Breast epithelium (tissue), 4 donors: Measurements from ENCODE around the gene TRIM58. TPM values are rescaled to one million over a fixed set of nuclear protein-coding genes. Genes with fewer than 3 reads are reported as not detected.

Experiments used
- DNase-seq, 2 donors: peaks; one replicate each; pipeline ENCODE4 v3.0.0-alpha.2; 2019; ENCODE audit warnings: low spot score in 2 of 2
- H3K27ac ChIP-seq, 2 donors: fragments of 200-600 bp; sonication (generic) in 1 of 2; one replicate each; pipeline ENCODE4 v1.5.1; 2016 to 2019; ENCODE audit warnings: mild to moderate bottlenecking in 1 of 2
- H3K27me3 ChIP-seq, 2 donors: fragments of 200-600 bp; sonication (generic) in 1 of 2; one replicate each; pipeline versions ENCODE4 v1.5.1 to v1.6.0; 2017 to 2019; ENCODE audit warnings: control low read depth in 1 of 2, mild to moderate bottlenecking in 1 of 2
- H3K36me3 ChIP-seq: fragments of 200-600 bp; one replicate; pipeline ENCODE4 v1.5.1; 2019
- H3K4me1 ChIP-seq, 2 donors: fragments of 200-600 bp; sonication (generic); one replicate each; pipeline ENCODE4 v1.5.1; 2016 to 2019; ENCODE audit warnings: control low read depth in 1 of 2
- H3K4me3 ChIP-seq, 3 donors: fragments of 200-600 bp; sonication (generic); 1 replicate in 2 of 3; 2 replicates in 1 of 3; pipeline ENCODE4 v1.5.1; 2016 to 2019; ENCODE audit warnings: mild to moderate bottlenecking in 3 of 3, moderate library complexity in 2 of 3
- H3K9me3 ChIP-seq, 2 donors: fragments of 200-600 bp; sonication (generic) in 1 of 2; one replicate each; pipeline ENCODE4 v1.5.1; 2016 to 2019; ENCODE audit warnings: control low read depth in 1 of 2
- CTCF ChIP-seq, 3 donors: fragments of 450-650 bp; IDR thresholded peaks; one replicate each; pipeline ENCODE4 v1.5.1; 2016 to 2017; ENCODE audit warnings: antibody characterized with exemption in 3 of 3, mild to moderate bottlenecking in 3 of 3, moderate library complexity in 3 of 3
- POLR2A ChIP-seq: fragments of 450-650 bp; IDR thresholded peaks from one replicate; pipeline ENCODE4 v1.6.1; 2016; ENCODE audit warnings: antibody characterized with exemption, mild to moderate bottlenecking, moderate library complexity
- POLR2AphosphoS5 ChIP-seq, 3 donors: sonication (generic); formaldehyde crosslinking; IDR thresholded peaks; one replicate each; pipeline ENCODE4 v1.6.1; 2017; ENCODE audit warnings: antibody characterized with exemption in 3 of 3
- intact Hi-C: fragments of 100-400 bp; cut with DNase I; formaldehyde crosslinking; loops from one replicate; pipeline ENCODE4 v1.15.1; 2023; ENCODE audit warnings: low total_unique reads
- total RNA-seq, 3 donors: library from RNA; depleted of rRNA; stranded (reverse); fragments of >200 nt; gene quantifications; one replicate each; pipeline ENCODE4 v1.1.0, GENCODE V29; 2016

TRIM58 gene
- total RNA-seq, 3 donors from 2014 or later = 0.32 to 4.6 (median 1.0) TPM

GRCh38 chr1:247883346-247883745, 26.4 kb downstream of the TRIM58 start:
- H3K4me1 ChIP-seq = no peaks in the 10 kb centered on the region
- H3K27me3 ChIP-seq = no peaks in the 10 kb centered on the region
- intact Hi-C loops = no loop called here
- no peak for DNase-seq
- no peaks in the 10 kb centered on the region for H3K9me3 ChIP-seq
- no peak overlapping the region for H3K4me3 ChIP-seq
- H3K36me3 ChIP-seq = no peaks in the 10 kb centered on the region
- no peak for TF ChIP-seq POLR2A
- TF ChIP-seq POLR2AphosphoS5 (IDR thresholded peaks at IDR 0.05) = no peak
- TF ChIP-seq CTCF (IDR thresholded peaks at IDR 0.05) = no peak
- no peak overlapping the region for H3K27ac ChIP-seq

GRCh38 chr1:247884797-247885413, 27.9 kb downstream of the TRIM58 start:
- Histone ChIP-seq H3K4me1 (no peaks in the 10 kb centered on the region), H3K9me3 (no peaks in the 10 kb centered on the region), H3K27me3 (no peaks in the 10 kb centered on the region), H3K36me3 (no peaks in the 10 kb centered on the region), H3K4me3 (no peak overlapping the region), H3K27ac (no peak overlapping the region)
- intact Hi-C loops = no loop called here
- no peak for TF ChIP-seq CTCF (IDR thresholded peaks at IDR 0.05)
- no peak for TF ChIP-seq POLR2A
- no peak for TF ChIP-seq POLR2AphosphoS5 (IDR thresholded peaks at IDR 0.05)
- DNase-seq = no peak

GRCh38 chr1:247895163-247895637, 38.2 kb downstream of the TRIM58 start, which contains the start of gene OR2W3:
Gene OR2W3, plus strand, starts transcription at chr1:247895587. Its CDS starts 0 bp downstream, at chr1:247895587.
- H3K9me3 ChIP-seq = peaks cover 0 to 4% of the 10 kb centered on the region in 2 donors
- TF ChIP-seq POLR2A (no peak), POLR2AphosphoS5 (IDR thresholded peaks at IDR 0.05) (no peak), CTCF (IDR thresholded peaks at IDR 0.05) (no peak)

GRCh38 chr1:247895976-247896375, 39.0 kb downstream of the TRIM58 start:
- no peak overlapping the region for H3K27ac ChIP-seq
- no peak for DNase-seq

More at GRCh38 chr1:247895163-247895637, 38.2 kb downstream of the TRIM58 start, which contains the start of gene OR2W3:
- no peak for DNase-seq
- Histone ChIP-seq H3K4me1 (no peaks in the 10 kb centered on the region), H3K27me3 (no peaks in the 10 kb centered on the region), H3K36me3 (no peaks in the 10 kb centered on the region), H3K4me3 (no peak within 1 kb of the TSS), H3K27ac (no peak within 1 kb of the TSS)
- intact Hi-C loops = no loop called here

More at GRCh38 chr1:247895976-247896375, 39.0 kb downstream of the TRIM58 start:
- TF ChIP-seq CTCF (IDR thresholded peaks at IDR 0.05) (no peak), POLR2AphosphoS5 (IDR thresholded peaks at IDR 0.05) (no peak), POLR2A (no peak)
- Histone ChIP-seq H3K36me3 (no peaks in the 10 kb centered on the region), H3K9me3 (peaks cover 0 to 4% of the 10 kb centered on the region in 2 donors), H3K4me3 (no peak overlapping the region), H3K27me3 (no peaks in the 10 kb centered on the region), H3K4me1 (no peaks in the 10 kb centered on the region)
- intact Hi-C loops = no loop called here
